NCI-H524 treated with DMSO at 0.1 percent for 48 hours (cell line): ENCODE measurements around the gene NUP93.
"Not testable (repeated sequence)": the region's sequence is repeated elsewhere in the genome, so short reads cannot be mapped to it uniquely, and the experiment has no call there.

ENCODE experiments used
- DNase-seq: peaks from one replicate; lab custom pipeline; 2025; lab: John Stamatoyannopoulos, UW

NUP93 gene

GRCh38 chr16:56849690-56850680 is 120.1 kb downstream of the NUP93 start:
- DNase-seq = no peak

GRCh38 chr16:56851671-56852400 is 121.9 kb downstream of the NUP93 start:
- no peak for DNase-seq

GRCh38 chr16:56852401-56852730 is 122.4 kb downstream of the NUP93 start:
- DNase-seq = no peak

GRCh38 chr16:56852968-56853367 is 123.0 kb downstream of the NUP93 start:
- no peak for DNase-seq

GRCh38 chr16:56855201-56855600 is 125.3 kb downstream of the NUP93 start:
- DNase-seq = no peak

- DNase-seq = no peak
Observed at GRCh38 chr16:56855946-56856345, 126.0 kb downstream of the NUP93 start.

GRCh38 chr16:56856876-56857447 is 127.0 kb downstream of the NUP93 start:
- no peak for DNase-seq

GRCh38 chr16:56858374-56858773 is 128.4 kb downstream of the NUP93 start:
- DNase-seq = no peak

- no peak for DNase-seq
Observed at GRCh38 chr16:56859636-56860035, 129.7 kb downstream of the NUP93 start.

- DNase-seq = no peak
Observed at GRCh38 chr16:56860226-56861020, 130.5 kb downstream of the NUP93 start.

GRCh38 chr16:56861092-56861610 is 131.2 kb downstream of the NUP93 start:
- peak; percentile 38 for DNase-seq

- DNase-seq = no peak
Observed at GRCh38 chr16:56861756-56862155, 131.8 kb downstream of the NUP93 start.

- no peak for DNase-seq
Observed at GRCh38 chr16:56862776-56863175, 132.8 kb downstream of the NUP93 start.

- no peak for DNase-seq
Observed at GRCh38 chr16:56864960-56865359, 135.0 kb downstream of the NUP93 start, which contains the start of gene SLC12A3. Gene SLC12A3, plus strand, starts transcription at chr16:56865207. Its CDS starts 29 bp downstream, at chr16:56865236.

- no peak for DNase-seq
Observed at GRCh38 chr16:56865394-56866062, 135.6 kb downstream of the NUP93 start.

- DNase-seq = peak; percentile 19
Observed at GRCh38 chr16:56866955-56867830, 137.3 kb downstream of the NUP93 start.

- no peak for DNase-seq
Observed at GRCh38 chr16:56868175-56868574, 138.2 kb downstream of the NUP93 start.

GRCh38 chr16:56868766-56869165 is 138.8 kb downstream of the NUP93 start:
- DNase-seq = not testable (repeated sequence)

GRCh38 chr16:56869513-56870275 is 139.8 kb downstream of the NUP93 start:
- no peak for DNase-seq
